ENCODE measurements around the gene NR5A2. TPM values are rescaled to one million over a fixed set of nuclear protein-coding genes. Genes with fewer than 3 reads are reported as not detected.
A peak's percentile ranks its signal among the peaks of the same experiment; 100 is the strongest.

Gene NR5A2
- total RNA-seq, 1 donor from 2014 or later, result 0.13 TPM

DNA sequence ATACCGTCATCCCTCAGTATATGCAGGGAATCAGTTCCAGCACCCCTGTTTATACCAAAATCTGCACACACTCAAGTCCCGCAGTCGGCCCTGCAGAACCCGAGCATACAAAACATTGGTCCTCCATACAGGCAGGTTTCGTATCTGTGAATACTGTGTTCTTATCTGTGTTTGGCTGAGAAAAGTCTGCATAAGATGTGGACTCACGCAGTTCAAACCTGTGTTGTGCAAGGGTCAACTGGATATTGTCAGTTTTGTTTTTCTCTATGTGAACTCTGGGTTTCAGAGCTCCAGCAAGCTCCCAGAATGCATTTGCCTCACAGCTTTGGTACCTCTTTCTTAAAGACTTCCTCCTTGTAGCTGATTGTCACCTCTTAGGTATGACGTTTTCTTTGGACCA, 100.6 kb downstream of the NR5A2 start:
- Mint-ChIP-seq H3K36me3 (ENCODE audit: low read depth) (no peaks in the 10 kb centered on the region), H3K4me3 (no peak overlapping the region), H3K27ac (no peak overlapping the region), H3K27me3 (ENCODE audit: insufficient read depth) (peaks cover 4% of the 10 kb centered on the region), H3K4me1 (ENCODE audit: low read depth) (peaks cover 28% of the 10 kb centered on the region), H3K9me3 (no peaks in the 10 kb centered on the region)
- DNase-seq (ENCODE audit: low spot score), result no peak
- intact Hi-C loops (cut with micrococcal nuclease), result no loop called here

GRCh38 chr1:200128944-200129879, 101.7 kb downstream of the NR5A2 start:
- H3K27ac Mint-ChIP-seq, result peak overlapping the region; percentile 72
- peak overlapping the region; percentile 66 for H3K4me3 Mint-ChIP-seq
- peaks cover 6% of the 10 kb centered on the region for H3K27me3 Mint-ChIP-seq (ENCODE audit: insufficient read depth)
- peak; percentile 41 for DNase-seq (ENCODE audit: low spot score)
- H3K9me3 Mint-ChIP-seq, result no peaks in the 10 kb centered on the region
- H3K36me3 Mint-ChIP-seq (ENCODE audit: low read depth), result no peaks in the 10 kb centered on the region
- H3K4me1 Mint-ChIP-seq (ENCODE audit: low read depth), result peaks cover 28% of the 10 kb centered on the region
- intact Hi-C loops (cut with micrococcal nuclease), result no loop called here

DNA sequence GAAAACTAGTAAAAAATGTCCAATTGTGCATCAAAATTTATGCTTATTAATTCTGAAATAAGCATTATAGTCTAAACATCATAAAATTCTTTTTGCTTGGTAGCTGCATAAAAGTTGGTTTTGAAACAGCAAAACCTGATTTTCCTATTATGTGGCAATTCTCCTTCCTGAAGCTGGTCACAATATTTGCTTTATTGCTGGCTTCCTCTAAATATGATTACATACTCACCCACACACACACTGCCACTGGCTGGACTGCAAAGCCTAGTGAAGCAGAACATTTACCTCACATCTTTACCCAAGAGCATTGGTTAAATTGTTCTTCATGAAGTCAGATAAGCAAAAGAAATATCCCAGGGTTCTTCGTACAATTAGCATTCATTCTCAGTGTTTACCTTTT, 103.0 kb downstream of the NR5A2 start:
- Mint-ChIP-seq H3K4me1 (ENCODE audit: low read depth) (peaks cover 28% of the 10 kb centered on the region), H3K36me3 (ENCODE audit: low read depth) (no peaks in the 10 kb centered on the region), H3K9me3 (no peaks in the 10 kb centered on the region), H3K27me3 (ENCODE audit: insufficient read depth) (peaks cover 6% of the 10 kb centered on the region), H3K27ac (no peak overlapping the region), H3K4me3 (no peak overlapping the region)
- DNase-seq (ENCODE audit: low spot score), result no peak
- intact Hi-C loops (cut with micrococcal nuclease), result loop anchor here (2.0 kb wide), 1 partner anchor 22 kb away; no protein-coding TSS in a partner anchor

- H3K4me3 Mint-ChIP-seq, result no peak overlapping the region
- H3K27ac Mint-ChIP-seq, result no peak overlapping the region
- peaks cover 28% of the 10 kb centered on the region for H3K4me1 Mint-ChIP-seq (ENCODE audit: low read depth)
- no peaks in the 10 kb centered on the region for H3K36me3 Mint-ChIP-seq (ENCODE audit: low read depth)
- no peak for DNase-seq (ENCODE audit: low spot score)
- peaks cover 3% of the 10 kb centered on the region for H3K27me3 Mint-ChIP-seq (ENCODE audit: insufficient read depth)
- no peaks in the 10 kb centered on the region for H3K9me3 Mint-ChIP-seq
- intact Hi-C loops (cut with micrococcal nuclease), result loop anchor here (2.0 kb wide), 1 partner anchor 21 kb away; no protein-coding TSS in a partner anchor
Measured at GRCh38 chr1:200131551-200132125, 104.1 kb downstream of the NR5A2 start.

DNA sequence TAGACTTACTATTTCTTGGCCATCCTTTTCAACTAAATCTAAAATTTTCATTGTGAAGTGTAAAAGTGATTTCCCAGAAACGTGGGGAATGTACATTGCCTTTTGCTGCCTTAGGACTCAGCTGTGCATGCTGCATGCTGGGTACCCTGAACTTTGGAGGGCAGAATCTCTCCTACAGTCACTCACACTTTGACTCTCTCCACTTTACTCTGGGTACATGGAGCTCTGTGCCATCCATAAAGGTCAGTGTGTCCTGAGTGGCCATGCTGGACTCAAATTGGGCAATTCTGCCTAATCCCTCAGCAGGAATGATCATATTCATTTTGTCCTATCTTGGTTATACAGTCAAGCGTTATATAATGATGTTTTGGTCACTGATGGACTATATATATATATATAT, 105.6 kb downstream of the NR5A2 start:
- no peak for DNase-seq (ENCODE audit: low spot score)
- H3K9me3 Mint-ChIP-seq, result no peaks in the 10 kb centered on the region
- no peaks in the 10 kb centered on the region for H3K36me3 Mint-ChIP-seq (ENCODE audit: low read depth)
- intact Hi-C loops (cut with micrococcal nuclease), result no loop called here
- H3K4me1 Mint-ChIP-seq (ENCODE audit: low read depth), result peaks cover 28% of the 10 kb centered on the region
- no peak overlapping the region for H3K4me3 Mint-ChIP-seq
- peaks cover 5% of the 10 kb centered on the region for H3K27me3 Mint-ChIP-seq (ENCODE audit: insufficient read depth)
- no peak overlapping the region for H3K27ac Mint-ChIP-seq

DNA sequence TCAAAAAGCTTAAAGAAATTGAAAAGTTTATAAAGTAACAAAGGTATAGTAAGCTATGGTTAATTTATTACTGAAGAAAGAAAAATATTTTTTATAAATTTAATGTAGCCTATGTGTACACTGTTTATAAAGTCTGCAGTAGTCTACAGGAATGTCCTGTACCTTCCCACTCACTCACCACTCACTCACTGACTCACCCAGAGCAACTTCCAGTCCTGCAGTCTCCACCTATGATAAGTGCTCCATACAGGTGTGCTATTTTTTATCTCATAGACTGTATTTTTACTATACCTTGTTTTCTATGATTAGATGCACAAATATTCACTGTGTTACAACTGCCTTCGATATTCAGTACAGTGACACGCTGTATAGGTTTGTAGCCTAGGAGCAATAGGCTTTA, 106.6 kb downstream of the NR5A2 start:
- intact Hi-C loops (cut with micrococcal nuclease), result no loop called here
- Mint-ChIP-seq H3K9me3 (no peaks in the 10 kb centered on the region), H3K4me3 (no peak overlapping the region), H3K27ac (no peak overlapping the region), H3K27me3 (ENCODE audit: insufficient read depth) (peaks cover 9% of the 10 kb centered on the region), H3K4me1 (ENCODE audit: low read depth) (peaks cover 24% of the 10 kb centered on the region), H3K36me3 (ENCODE audit: low read depth) (no peaks in the 10 kb centered on the region)
- DNase-seq (ENCODE audit: low spot score), result no peak

DNA sequence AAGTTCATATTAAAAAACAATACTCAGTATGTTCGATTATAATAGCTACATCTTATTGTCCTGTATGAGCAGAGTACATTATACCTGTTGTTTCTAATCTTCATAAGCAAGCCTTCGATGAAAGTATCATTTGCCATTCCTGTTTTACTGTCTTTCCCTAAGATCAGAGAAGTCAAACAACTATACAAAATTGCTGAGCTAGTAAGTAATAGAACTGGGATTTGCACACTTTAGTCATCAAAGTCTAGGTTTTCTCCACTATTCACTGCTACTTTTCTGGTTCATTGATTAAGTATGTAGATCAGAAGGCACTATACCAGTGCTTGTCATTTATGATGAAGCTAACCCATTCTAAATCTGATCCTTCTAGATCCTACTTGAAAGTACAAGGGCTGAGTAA, 108.9 kb downstream of the NR5A2 start:
- Mint-ChIP-seq H3K9me3 (no peaks in the 10 kb centered on the region), H3K36me3 (ENCODE audit: low read depth) (no peaks in the 10 kb centered on the region), H3K27me3 (ENCODE audit: insufficient read depth) (peaks cover 14% of the 10 kb centered on the region), H3K4me1 (ENCODE audit: low read depth) (peaks cover 14% of the 10 kb centered on the region), H3K4me3 (no peak overlapping the region), H3K27ac (no peak overlapping the region)
- intact Hi-C loops (cut with micrococcal nuclease), result loop anchor here (5.0 kb wide), 1 partner anchor 454 kb away; no protein-coding TSS in a partner anchor
- no peak for DNase-seq (ENCODE audit: low spot score)

GRCh38 chr1:200139661-200140250, 112.2 kb downstream of the NR5A2 start:
- H3K36me3 Mint-ChIP-seq (ENCODE audit: low read depth), result peaks cover 4% of the 10 kb centered on the region

DNA sequence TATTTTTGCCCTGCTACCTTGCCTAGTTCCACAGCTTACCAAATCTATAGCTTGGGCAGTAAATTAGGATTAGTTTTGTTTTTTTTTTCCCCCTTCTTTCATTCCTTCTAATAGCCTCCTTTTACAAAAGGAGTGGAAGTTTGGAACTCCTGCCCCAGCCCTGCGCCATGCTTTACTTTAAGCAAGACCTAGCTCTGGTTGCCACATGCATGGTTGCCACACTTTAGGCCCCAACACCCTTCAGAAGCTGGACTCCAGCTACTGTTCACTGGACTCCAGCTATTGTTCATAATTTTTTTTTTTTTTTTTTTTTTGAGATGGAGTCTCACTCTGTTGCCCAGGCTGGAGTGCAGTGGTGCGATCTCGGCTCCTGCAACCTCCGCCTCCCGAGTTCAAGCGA, 115.8 kb downstream of the NR5A2 start:
- Mint-ChIP-seq H3K27me3 (ENCODE audit: insufficient read depth) (peaks cover 8% of the 10 kb centered on the region), H3K4me1 (ENCODE audit: low read depth) (peaks cover 43% of the 10 kb centered on the region), H3K36me3 (ENCODE audit: low read depth) (peaks cover 5% of the 10 kb centered on the region), H3K27ac (no peak overlapping the region), H3K9me3 (no peaks in the 10 kb centered on the region), H3K4me3 (no peak overlapping the region)
- intact Hi-C loops (cut with micrococcal nuclease), result no loop called here
- no peak for DNase-seq (ENCODE audit: low spot score)

More at GRCh38 chr1:200139661-200140250, 112.2 kb downstream of the NR5A2 start:
- intact Hi-C loops (cut with micrococcal nuclease), result loop anchor here (1.0 to 5.0 kb wide), 5 partner anchors 140 to 457 kb away; no protein-coding TSS in a partner anchor
- H3K4me3 Mint-ChIP-seq, result no peak overlapping the region
- H3K27me3 Mint-ChIP-seq (ENCODE audit: insufficient read depth), result peaks cover 11% of the 10 kb centered on the region
- no peaks in the 10 kb centered on the region for H3K9me3 Mint-ChIP-seq
- DNase-seq (ENCODE audit: low spot score), result no peak
- peaks cover 29% of the 10 kb centered on the region for H3K4me1 Mint-ChIP-seq (ENCODE audit: low read depth)
- H3K27ac Mint-ChIP-seq, result no peak overlapping the region

- Mint-ChIP-seq H3K36me3 (ENCODE audit: low read depth) (peaks cover 5% of the 10 kb centered on the region), H3K4me3 (no peak overlapping the region), H3K27ac (no peak overlapping the region), H3K4me1 (ENCODE audit: low read depth) (peaks cover 57% of the 10 kb centered on the region), H3K27me3 (ENCODE audit: insufficient read depth) (no peaks in the 10 kb centered on the region), H3K9me3 (no peaks in the 10 kb centered on the region)
- DNase-seq (ENCODE audit: low spot score), result no peak
- intact Hi-C loops (cut with micrococcal nuclease), result no loop called here
Measured at GRCh38 chr1:200146100-200146499, 118.6 kb downstream of the NR5A2 start.

- Mint-ChIP-seq H3K4me1 (ENCODE audit: low read depth) (peaks cover 59% of the 10 kb centered on the region), H3K9me3 (no peaks in the 10 kb centered on the region), H3K27me3 (ENCODE audit: insufficient read depth) (no peaks in the 10 kb centered on the region), H3K27ac (no peak overlapping the region), H3K36me3 (ENCODE audit: low read depth) (peaks cover 5% of the 10 kb centered on the region), H3K4me3 (no peak overlapping the region)
- intact Hi-C loops (cut with micrococcal nuclease), result no loop called here
- DNase-seq (ENCODE audit: low spot score), result no peak
Measured at GRCh38 chr1:200147094-200147493, 119.6 kb downstream of the NR5A2 start.

GRCh38 chr1:200147742-200148141, 120.2 kb downstream of the NR5A2 start:
- no peaks in the 10 kb centered on the region for H3K9me3 Mint-ChIP-seq
- intact Hi-C loops (cut with micrococcal nuclease), result no loop called here
- no peaks in the 10 kb centered on the region for H3K27me3 Mint-ChIP-seq (ENCODE audit: insufficient read depth)
- H3K4me3 Mint-ChIP-seq, result no peak overlapping the region
- H3K36me3 Mint-ChIP-seq (ENCODE audit: low read depth), result peaks cover 5% of the 10 kb centered on the region
- DNase-seq (ENCODE audit: low spot score), result no peak
- no peak overlapping the region for H3K27ac Mint-ChIP-seq
- peaks cover 65% of the 10 kb centered on the region for H3K4me1 Mint-ChIP-seq (ENCODE audit: low read depth)

DNA sequence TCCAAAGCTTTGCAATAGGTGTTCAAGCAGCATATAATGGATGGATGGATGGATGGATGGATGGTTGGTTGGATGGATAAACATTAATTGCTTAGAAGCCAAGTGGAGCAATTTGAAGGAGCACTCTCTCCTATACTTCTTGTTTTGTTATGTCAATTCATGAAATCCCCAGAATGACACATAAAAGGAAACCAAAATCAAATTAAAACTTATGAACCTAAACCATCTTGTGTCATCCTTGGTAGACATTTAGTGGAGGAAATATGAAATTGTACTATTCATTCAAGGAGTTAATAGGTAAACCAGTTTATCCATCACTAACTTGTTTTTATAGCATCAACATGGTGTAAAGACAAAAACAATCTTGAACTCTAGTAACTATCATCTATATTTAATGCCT, 122.5 kb downstream of the NR5A2 start:
- DNase-seq (ENCODE audit: low spot score), result no peak
- Mint-ChIP-seq H3K4me1 (ENCODE audit: low read depth) (peaks cover 71% of the 10 kb centered on the region), H3K9me3 (no peaks in the 10 kb centered on the region), H3K27me3 (ENCODE audit: insufficient read depth) (no peaks in the 10 kb centered on the region), H3K36me3 (ENCODE audit: low read depth) (peaks cover 1% of the 10 kb centered on the region), H3K4me3 (peak overlapping the region; percentile 20), H3K27ac (peak overlapping the region; percentile 77)
- intact Hi-C loops (cut with micrococcal nuclease), result loop anchor here (1.0 to 10.0 kb wide), 12 partner anchors 57 to 1528 kb away; no protein-coding TSS in a partner anchor
